HEK293 (cell line): Measurements from ENCODE around the gene PIP5K1C.

Experiments used
- CTCF ChIA-PET: fragments of 350-600 bp; formaldehyde crosslinking; extraction: SDS; loops from one replicate; lab custom pipeline; 2021; ENCODE audit warnings: antibody characterized with exemption; lab: Yijun Ruan, JAX
- POLR2A ChIA-PET: fragments of 300-600 bp; formaldehyde crosslinking; extraction: SDS; loops from one replicate; lab custom pipeline; 2020; ENCODE audit warnings: antibody characterized with exemption, inconsistent platforms; lab: Yijun Ruan, JAX
- H3K27ac ChIP-seq: fragments of 200-500 bp; sonication (Bioruptor generic); 2 replicates; pipeline ENCODE4 v1.5.1; 2014; ENCODE audit warnings: low read depth, low read length, control low read depth, inconsistent platforms; ENCODE audit errors: extremely low read depth
- H3K36me3 ChIP-seq, 2 experiments: fragments of 200-500 bp in 1 of 2; sonication (Bioruptor generic) in 1 of 2; 1 replicate in 1 of 2; 2 replicates in 1 of 2; pipeline ENCODE4 v1.5.1; 2014 to 2017; ENCODE audit warnings: inconsistent platforms in 2 of 2, low read length in 2 of 2; ENCODE audit not compliant: control insufficient read depth in 2 of 2, insufficient read depth in 1 of 2
- H3K4me1 ChIP-seq: fragments of 200-500 bp; sonication (Bioruptor generic); 2 replicates; pipeline ENCODE4 v1.5.1; 2014; ENCODE audit warnings: mild to moderate bottlenecking, low read length, inconsistent platforms; ENCODE audit not compliant: control insufficient read depth, insufficient read depth
- H3K4me3 ChIP-seq: 2 replicates; pipeline ENCODE4 v1.5.1; 2011; ENCODE audit warnings: low read depth, mild to moderate bottlenecking, control low read depth, low read length, moderate library complexity
- H3K9me3 ChIP-seq: fragments of 200-500 bp; sonication (Bioruptor generic); 2 replicates; pipeline ENCODE4 v1.5.1; 2014; ENCODE audit warnings: low read depth, low read length, inconsistent platforms; ENCODE audit not compliant: control insufficient read depth, insufficient read depth
- MZF1 ChIP-seq: fragments of 450-650 bp; formaldehyde crosslinking; IDR thresholded peaks from 2 replicates; pipeline ENCODE4 v1.5.1; 2017; ENCODE audit warnings: missing biosample characterization, missing genetic modification characterization, borderline replicate concordance
- REPIN1 ChIP-seq: fragments of 450-650 bp; formaldehyde crosslinking; IDR thresholded peaks from 2 replicates; pipeline ENCODE4 v1.5.1; 2017; ENCODE audit warnings: missing biosample characterization, missing genetic modification characterization, low read depth
- SCRT2 ChIP-seq: fragments of 450-650 bp; formaldehyde crosslinking; IDR thresholded peaks from 2 replicates; pipeline ENCODE4 v1.5.1; 2016; ENCODE audit warnings: missing biosample characterization, missing genetic modification characterization
- ZIC2 ChIP-seq: fragments of 450-650 bp; formaldehyde crosslinking; IDR thresholded peaks from 2 replicates; pipeline ENCODE4 v1.5.1; 2016; ENCODE audit warnings: missing biosample characterization, missing genetic modification characterization
- ZNF138 ChIP-seq: fragments of 450-650 bp; formaldehyde crosslinking; IDR thresholded peaks from 2 replicates; pipeline ENCODE4 v1.5.1; 2016; ENCODE audit warnings: missing biosample characterization, missing genetic modification characterization, borderline replicate concordance
- ZNF239 ChIP-seq: fragments of 450-650 bp; formaldehyde crosslinking; IDR thresholded peaks from 2 replicates; pipeline ENCODE4 v1.5.1; 2016; ENCODE audit warnings: missing biosample characterization, missing genetic modification characterization
- ZNF350 ChIP-seq: fragments of 450-650 bp; formaldehyde crosslinking; IDR thresholded peaks from 2 replicates; pipeline ENCODE4 v1.5.0; 2017; ENCODE audit warnings: missing biosample characterization, mild to moderate bottlenecking, missing genetic modification characterization
- ZNF37A ChIP-seq: fragments of 450-650 bp; IDR thresholded peaks from 2 replicates; pipeline ENCODE4 v1.5.1; 2018; ENCODE audit warnings: missing biosample characterization, missing genetic modification characterization
- ZNF404 ChIP-seq: fragments of 450-650 bp; formaldehyde crosslinking; IDR thresholded peaks from 2 replicates; pipeline ENCODE4 v1.5.1; 2017; ENCODE audit warnings: missing biosample characterization, missing genetic modification characterization
- ZNF610 ChIP-seq: fragments of 450-650 bp; formaldehyde crosslinking; IDR thresholded peaks from 2 replicates; pipeline ENCODE4 v1.5.1; 2016; ENCODE audit warnings: missing biosample characterization, missing genetic modification characterization, borderline replicate concordance
- ZNF626 ChIP-seq: fragments of 450-650 bp; sonication (Bioruptor Pico); formaldehyde crosslinking; IDR thresholded peaks from 2 replicates; pipeline ENCODE4 v1.5.1; 2018; ENCODE audit warnings: missing biosample characterization, missing genetic modification characterization, inconsistent platforms
- ZNF629 ChIP-seq: fragments of 450-650 bp; formaldehyde crosslinking; IDR thresholded peaks from 2 replicates; pipeline ENCODE4 v1.5.1; 2017; ENCODE audit warnings: missing biosample characterization, missing genetic modification characterization
- ZNF777 ChIP-seq: fragments of 450-650 bp; formaldehyde crosslinking; IDR thresholded peaks from 2 replicates; pipeline ENCODE4 v1.5.1; 2017; ENCODE audit warnings: missing biosample characterization, missing genetic modification characterization, borderline replicate concordance
- ZNF785 ChIP-seq: fragments of 450-650 bp; formaldehyde crosslinking; IDR thresholded peaks from 2 replicates; pipeline ENCODE4 v1.5.1; 2016; ENCODE audit warnings: missing biosample characterization, missing genetic modification characterization
- ZNF837 ChIP-seq: fragments of 450-650 bp; formaldehyde crosslinking; IDR thresholded peaks from 2 replicates; pipeline ENCODE4 v1.5.1; 2016; ENCODE audit warnings: missing biosample characterization, missing genetic modification characterization
- TF ChIP-seq, protein P1 (sequence below): fragments of 450-650 bp; formaldehyde crosslinking; IDR thresholded peaks from 2 replicates; pipeline ENCODE4 v1.5.1; 2017; ENCODE audit warnings: missing biosample characterization, missing genetic modification characterization
- TF ChIP-seq, protein P2 (sequence below): fragments of 450-650 bp; IDR thresholded peaks from 2 replicates; pipeline ENCODE4 v1.5.1; 2018; ENCODE audit warnings: missing biosample characterization, missing genetic modification characterization

The PIP5K1C gene

DNA sequence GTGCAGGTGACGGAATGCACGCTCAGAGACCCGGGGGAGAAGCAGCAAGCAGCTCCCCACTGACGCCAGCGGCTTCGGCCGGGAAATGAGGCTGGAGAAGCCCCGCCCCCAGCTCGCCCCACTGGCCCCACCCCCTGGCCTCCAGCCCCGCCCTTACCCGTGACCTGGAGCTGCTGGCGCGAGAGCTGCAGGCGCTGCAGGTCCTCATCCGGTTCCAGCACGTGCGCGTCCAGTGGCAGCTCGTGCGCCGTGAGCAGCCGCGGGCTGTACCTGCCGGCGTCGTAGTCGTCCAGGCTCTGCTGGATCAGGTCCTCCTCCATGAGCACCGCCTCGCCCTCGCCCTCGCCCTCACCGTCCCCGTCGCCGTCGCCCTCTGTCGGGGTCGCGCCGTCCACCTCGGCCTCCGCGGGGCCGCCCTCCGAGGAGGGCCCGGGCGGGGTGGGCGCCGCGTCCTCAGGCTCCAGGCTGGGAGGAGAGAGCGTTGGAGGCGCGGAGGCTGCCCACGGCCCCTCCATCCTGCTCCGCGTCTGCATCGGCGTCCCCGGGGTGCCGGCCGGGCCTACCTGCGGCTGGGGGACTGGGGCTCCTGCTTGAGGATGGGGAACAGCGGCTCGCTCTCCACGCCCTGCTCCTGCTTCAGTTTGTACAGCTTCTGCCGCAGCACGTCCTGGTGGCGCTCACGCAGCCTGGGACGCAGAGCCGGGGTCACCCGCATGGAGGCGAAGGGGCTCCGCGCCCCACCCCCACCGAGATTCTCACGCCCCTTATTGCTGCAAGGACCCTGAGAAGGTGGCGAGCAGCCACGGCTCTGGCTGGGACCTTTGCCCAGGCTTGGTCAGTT, 87.1 kb downstream of the PIP5K1C start:
- POLR2A ChIA-PET, result no interaction called here
- Histone ChIP-seq H3K9me3 (no peaks in the 10 kb centered on the region), H3K4me1 (no peaks in the 10 kb centered on the region), H3K4me3 (no peak overlapping the region), H3K36me3 (peaks cover 0 to 41% of the 10 kb centered on the region in 2 experiments; a peak in 1 of 3 replicates), H3K27ac (no peak overlapping the region)
- CTCF ChIA-PET, result interaction anchor here (0.5 kb wide), 1 partner anchor 41 kb away, joined by 3 read pairs; no protein-coding TSS in a partner anchor
- TF ChIP-seq, protein P1, sequence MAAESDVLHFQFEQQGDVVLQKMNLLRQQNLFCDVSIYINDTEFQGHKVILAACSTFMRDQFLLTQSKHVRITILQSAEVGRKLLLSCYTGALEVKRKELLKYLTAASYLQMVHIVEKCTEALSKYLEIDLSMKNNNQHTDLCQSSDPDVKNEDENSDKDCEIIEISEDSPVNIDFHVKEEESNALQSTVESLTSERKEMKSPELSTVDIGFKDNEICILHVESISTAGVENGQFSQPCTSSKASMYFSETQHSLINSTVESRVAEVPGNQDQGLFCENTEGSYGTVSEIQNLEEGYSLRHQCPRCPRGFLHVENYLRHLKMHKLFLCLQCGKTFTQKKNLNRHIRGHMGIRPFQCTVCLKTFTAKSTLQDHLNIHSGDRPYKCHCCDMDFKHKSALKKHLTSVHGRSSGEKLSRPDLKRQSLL, result 0 out of 2 replicates have a peak, but pooled peaks have one; percentile 39
- TF ChIP-seq ZNF138 (tag by site-specific recombination), result no peak

DNA sequence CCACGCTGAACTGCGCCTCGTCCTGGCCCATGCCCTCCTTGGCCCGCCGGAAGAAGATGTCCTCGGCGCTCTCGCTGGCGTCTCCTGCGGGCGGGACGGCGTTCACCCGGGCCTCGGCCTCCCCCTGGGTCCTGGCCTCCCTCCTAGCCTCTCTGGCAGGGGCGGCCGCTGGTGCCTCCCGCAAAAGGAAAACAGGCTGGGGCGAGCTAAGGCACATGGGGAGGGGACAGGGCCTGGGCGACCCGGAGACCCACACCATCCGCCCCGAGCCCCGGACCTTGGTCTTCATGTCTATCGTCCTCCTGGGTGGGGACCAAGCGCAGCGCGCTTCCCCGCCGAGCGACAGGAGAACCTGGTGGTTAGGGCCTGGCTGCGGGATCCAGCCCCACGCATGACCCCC, 87.9 kb downstream of the PIP5K1C start:
- Histone ChIP-seq H3K4me1 (no peaks in the 10 kb centered on the region; the same call in 1 of the 2 replicates), H3K9me3 (no peaks in the 10 kb centered on the region), H3K27ac (no peak overlapping the region), H3K4me3 (no peak overlapping the region), H3K36me3 (peaks cover 0 to 41% of the 10 kb centered on the region in 2 experiments; a peak in 1 of 3 replicates)
- ChIA-PET CTCF (interaction anchor here (0.5 kb wide), 1 partner anchor 42 kb away, joined by 3 read pairs; no protein-coding TSS in a partner anchor), POLR2A (no interaction called here)
- TF ChIP-seq ZIC2 (tag by site-specific recombination) (no peak), ZNF626 (tag by site-specific recombination) (no peak), ZNF785 (no peak), MZF1 (tag by site-specific recombination) (no peak)

DNA sequence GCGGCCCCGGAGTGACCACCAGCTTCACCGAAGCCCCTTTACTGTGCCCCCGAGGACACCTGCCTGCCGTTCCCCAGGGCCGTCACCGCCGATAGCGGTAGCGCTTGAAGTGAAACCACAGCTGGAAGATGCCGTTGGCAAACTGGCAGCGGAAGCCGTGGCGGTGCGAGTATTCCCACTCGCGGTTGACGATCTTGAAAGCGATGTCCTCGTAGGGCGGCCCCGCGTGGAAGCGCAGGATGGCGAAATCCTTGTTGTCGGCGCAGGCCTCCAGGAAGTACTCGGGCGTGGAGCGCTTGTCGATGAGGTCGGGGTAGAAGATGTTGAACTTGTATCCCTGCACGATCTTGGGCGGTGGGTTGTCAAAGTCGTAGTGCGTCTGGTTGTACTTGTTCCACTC, 88.4 kb downstream of the PIP5K1C start:
- H3K4me1 ChIP-seq, result peaks cover 3% of the 10 kb centered on the region; the same call in 1 of the 2 replicates
- H3K27ac ChIP-seq, result no peak overlapping the region
- no peak overlapping the region for H3K4me3 ChIP-seq
- H3K9me3 ChIP-seq, result no peaks in the 10 kb centered on the region
- ChIA-PET CTCF (no interaction called here), POLR2A (no interaction called here)
- H3K36me3 ChIP-seq, result peaks cover 0 to 41% of the 10 kb centered on the region in 2 experiments; a peak in 1 of 3 replicates
- no peak for TF ChIP-seq ZNF37A
- no peak for TF ChIP-seq ZNF610
- no peak for TF ChIP-seq ZNF837 (tag by site-specific recombination)
- no peak for TF ChIP-seq ZNF404
- TF ChIP-seq SCRT2 (tag by site-specific recombination), result no peak
- no peak for TF ChIP-seq ZNF629 (tag by site-specific recombination)
- no peak for TF ChIP-seq REPIN1 (tag by site-specific recombination)
- TF ChIP-seq ZNF777 (tag by site-specific recombination), result no peak
- TF ChIP-seq, protein P2, sequence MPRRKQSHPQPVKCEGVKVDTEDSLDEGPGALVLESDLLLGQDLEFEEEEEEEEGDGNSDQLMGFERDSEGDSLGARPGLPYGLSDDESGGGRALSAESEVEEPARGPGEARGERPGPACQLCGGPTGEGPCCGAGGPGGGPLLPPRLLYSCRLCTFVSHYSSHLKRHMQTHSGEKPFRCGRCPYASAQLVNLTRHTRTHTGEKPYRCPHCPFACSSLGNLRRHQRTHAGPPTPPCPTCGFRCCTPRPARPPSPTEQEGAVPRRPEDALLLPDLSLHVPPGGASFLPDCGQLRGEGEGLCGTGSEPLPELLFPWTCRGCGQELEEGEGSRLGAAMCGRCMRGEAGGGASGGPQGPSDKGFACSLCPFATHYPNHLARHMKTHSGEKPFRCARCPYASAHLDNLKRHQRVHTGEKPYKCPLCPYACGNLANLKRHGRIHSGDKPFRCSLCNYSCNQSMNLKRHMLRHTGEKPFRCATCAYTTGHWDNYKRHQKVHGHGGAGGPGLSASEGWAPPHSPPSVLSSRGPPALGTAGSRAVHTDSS (tag by site-specific recombination), result no peak
- no peak for TF ChIP-seq ZNF239 (tag by site-specific recombination)
- TF ChIP-seq ZNF350 (tag by site-specific recombination), result no peak
